GM21619 (cell line): Measurements from ENCODE around the gene TOB2.

Source experiments
- ATAC-seq: cut with Tn5 transposase; IDR thresholded peaks from one replicate; pipeline ENCODE4 v1.9.1; 2021; ENCODE audit not compliant: unreplicated experiment

Gene TOB2

GRCh38 chr22:41394012-41394356 is 52.6 kb downstream of the TOB2 start:
- ATAC-seq, result no peak

GRCh38 chr22:41387341-41387740 is 59.3 kb downstream of the TOB2 start:
- no peak for ATAC-seq

GRCh38 chr22:41384128-41384527 is 62.5 kb downstream of the TOB2 start:
- ATAC-seq, result no peak
